Keratinocyte (primary cell): ENCODE results near the gene PICALM. TPM values are rescaled to one million over a fixed set of nuclear protein-coding genes. Genes with fewer than 3 reads are reported as not detected.

Experiments
- DNase-seq: peaks from one replicate; pipeline ENCODE4 v3.0.0-alpha.2; 2011; ENCODE audit warnings: low read depth, missing footprints, low spot score
- FAIRE-seq: peaks from 2 replicates; lab custom pipeline; 2011; peaks lifted over from hg19 to GRCh38; lab: Jason Lieb, UNC
- H2AFZ ChIP-seq: 2 replicates; pipeline ENCODE4 v1.6.0; 2012; ENCODE audit warnings: low read length, control low read depth, inconsistent platforms; ENCODE audit not compliant: control insufficient read depth
- H3K27ac ChIP-seq: 2 replicates; pipeline ENCODE4 v1.5.1; 2011; ENCODE audit warnings: low read length; ENCODE audit not compliant: control insufficient read depth, insufficient read depth
- H3K27me3 ChIP-seq: 3 replicates; pipeline ENCODE4 v1.6.0; 2011; ENCODE audit warnings: low read length; ENCODE audit not compliant: control insufficient read depth, insufficient read depth; ENCODE audit errors: extremely low read depth
- H3K36me3 ChIP-seq, 2 experiments: 2 replicates in 1 of 2; 3 replicates in 1 of 2; pipeline ENCODE4 v1.5.1; 2011; ENCODE audit warnings: low read length in 2 of 2, mild to moderate bottlenecking in 1 of 2; ENCODE audit not compliant: control insufficient read depth in 2 of 2, insufficient read depth in 2 of 2; ENCODE audit errors: extremely low read depth in 1 of 2
- H3K4me1 ChIP-seq: 3 replicates; pipeline ENCODE4 v1.5.1; 2011; ENCODE audit warnings: low read length; ENCODE audit not compliant: control insufficient read depth, insufficient read depth; ENCODE audit errors: extremely low read depth
- H3K4me2 ChIP-seq: 3 replicates; pipeline ENCODE4 v1.6.0; 2011; ENCODE audit warnings: low read depth, low read length; ENCODE audit not compliant: control insufficient read depth, insufficient read depth; ENCODE audit errors: extremely low read depth
- H3K4me3 ChIP-seq, 3 experiments: fragments of 200-600 bp in 1 of 3; sonication (generic) in 1 of 3; 2 replicates in 2 of 3; 3 replicates in 1 of 3; pipeline ENCODE4 v1.5.1; 2011 to 2016; ENCODE audit warnings: low read length in 3 of 3, mild to moderate bottlenecking in 3 of 3, control low read depth in 2 of 3, inconsistent platforms in 1 of 3, low read depth in 1 of 3, mixed read lengths in 1 of 3, mixed run types in 1 of 3, moderate library complexity in 1 of 3; ENCODE audit not compliant: control insufficient read depth in 2 of 3, insufficient read depth in 2 of 3; ENCODE audit errors: extremely low read depth in 1 of 3
- H3K79me2 ChIP-seq: 2 replicates; pipeline ENCODE4 v1.6.0; 2012; ENCODE audit warnings: low read length; ENCODE audit not compliant: control insufficient read depth, insufficient read depth
- H3K9ac ChIP-seq: 3 replicates; pipeline ENCODE4 v1.6.0; 2011; ENCODE audit warnings: low read length; ENCODE audit not compliant: control insufficient read depth, insufficient read depth; ENCODE audit errors: extremely low read depth
- H3K9me1 ChIP-seq: 3 replicates; pipeline ENCODE4 v1.6.0; 2011; ENCODE audit warnings: low read length; ENCODE audit not compliant: control insufficient read depth, insufficient read depth; ENCODE audit errors: extremely low read depth
- H3K9me3 ChIP-seq: 2 replicates; pipeline ENCODE4 v1.5.1; 2012; ENCODE audit warnings: low read depth, low read length; ENCODE audit not compliant: control insufficient read depth
- H4K20me1 ChIP-seq: 3 replicates; pipeline ENCODE4 v1.6.0; 2011; ENCODE audit warnings: low read length; ENCODE audit not compliant: control insufficient read depth, insufficient read depth; ENCODE audit errors: extremely low read depth
- EZH2 ChIP-seq: IDR thresholded peaks from one replicate; pipeline ENCODE4 v1.6.1; 2012; ENCODE audit warnings: inconsistent platforms, mild to moderate bottlenecking, low read length, moderate library complexity
- dilution Hi-C: fragments of 300-500 bp; cut with MboI; formaldehyde crosslinking; loops from one replicate; pipeline ENCODE4 v1.7.0; 2020; ENCODE audit warnings: low sequenced_read_pairs; ENCODE audit not compliant: extremely low pct_ligation_motif_present
- polyA plus RNA-seq, 5 experiments: library from polyadenylated mRNA; depleted of rRNA in 3 of 5; stranded (reverse) in 3 of 5; stranded (forward) in 1 of 5; unstranded in 1 of 5; fragments of >200 nt; gene quantifications; 1 replicate in 1 of 5; 2 replicates in 3 of 5; 3 replicates in 1 of 5; pipeline versions ENCODE4 v1.2.1 to v1.2.3, GENCODE V29; 2011 to 2012; ENCODE audit warnings: missing spikeins in 2 of 5, low read depth in 1 of 5, low replicate concordance in 1 of 5
- TF ChIP-seq, protein P1 (sequence below), 3 experiments: IDR thresholded peaks in 1 of 3; conservative IDR thresholded peaks in 1 of 3; optimal IDR thresholded peaks in 1 of 3; 2 replicates in 2 of 3; 3 replicates in 1 of 3; pipeline versions ENCODE3 to v1.5.1; 2011; ENCODE audit warnings: low read length in 3 of 3, mild to moderate bottlenecking in 3 of 3, moderate library complexity in 2 of 3, control low read depth in 1 of 3, inconsistent platforms in 1 of 3; ENCODE audit not compliant: insufficient read depth in 2 of 3; ENCODE audit errors: extremely low read depth in 1 of 3

Gene PICALM
- polyA plus RNA-seq, 1 donor (not counting 4 experiments of a cell fraction or from before 2014, with no cell fraction given) = 293 TPM

DNA sequence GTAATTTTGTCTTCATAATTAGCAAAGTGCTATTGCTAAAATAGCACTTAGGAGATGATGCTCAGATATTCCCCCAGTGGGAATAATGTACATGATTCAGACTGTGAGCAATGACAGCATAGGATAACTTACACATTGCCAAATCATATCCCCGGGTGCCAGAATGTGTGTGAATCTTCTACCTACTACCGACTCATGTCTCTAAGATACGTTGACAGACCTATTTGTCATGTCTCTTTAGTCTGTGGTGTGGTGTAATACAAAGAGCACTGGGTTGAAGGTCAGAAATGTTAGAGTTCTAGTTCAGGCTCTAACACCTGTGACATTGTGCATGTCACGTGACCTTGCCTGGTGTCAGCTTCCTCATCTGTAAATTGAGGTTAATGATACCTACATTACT is 31.0 kb upstream of the PICALM start:
- DNase-seq (peak; percentile 73), FAIRE-seq (peak; percentile 63)
- Histone ChIP-seq H3K4me1 (peaks cover 13% of the 10 kb centered on the region), H3K9ac (no peak overlapping the region), H3K9me1 (no peaks in the 10 kb centered on the region), H3K79me2 (no peaks in the 10 kb centered on the region), H3K36me3 (no peaks in the 10 kb centered on the region), H2AFZ (no peak overlapping the region), H3K9me3 (no peaks in the 10 kb centered on the region), H3K27ac (no peak overlapping the region), H3K4me3 (no peak overlapping the region), H3K4me2 (no peak overlapping the region), H3K27me3 (no peaks in the 10 kb centered on the region), H4K20me1 (no peaks in the 10 kb centered on the region)
- no peak for TF ChIP-seq EZH2
- TF ChIP-seq, protein P1, sequence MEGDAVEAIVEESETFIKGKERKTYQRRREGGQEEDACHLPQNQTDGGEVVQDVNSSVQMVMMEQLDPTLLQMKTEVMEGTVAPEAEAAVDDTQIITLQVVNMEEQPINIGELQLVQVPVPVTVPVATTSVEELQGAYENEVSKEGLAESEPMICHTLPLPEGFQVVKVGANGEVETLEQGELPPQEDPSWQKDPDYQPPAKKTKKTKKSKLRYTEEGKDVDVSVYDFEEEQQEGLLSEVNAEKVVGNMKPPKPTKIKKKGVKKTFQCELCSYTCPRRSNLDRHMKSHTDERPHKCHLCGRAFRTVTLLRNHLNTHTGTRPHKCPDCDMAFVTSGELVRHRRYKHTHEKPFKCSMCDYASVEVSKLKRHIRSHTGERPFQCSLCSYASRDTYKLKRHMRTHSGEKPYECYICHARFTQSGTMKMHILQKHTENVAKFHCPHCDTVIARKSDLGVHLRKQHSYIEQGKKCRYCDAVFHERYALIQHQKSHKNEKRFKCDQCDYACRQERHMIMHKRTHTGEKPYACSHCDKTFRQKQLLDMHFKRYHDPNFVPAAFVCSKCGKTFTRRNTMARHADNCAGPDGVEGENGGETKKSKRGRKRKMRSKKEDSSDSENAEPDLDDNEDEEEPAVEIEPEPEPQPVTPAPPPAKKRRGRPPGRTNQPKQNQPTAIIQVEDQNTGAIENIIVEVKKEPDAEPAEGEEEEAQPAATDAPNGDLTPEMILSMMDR (optimal IDR thresholded peaks at IDR 0.05 in 1 of 3, IDR thresholded peaks at IDR 0.05 in 1 of 3, conservative IDR thresholded peaks at IDR 0.05 in 1 of 3; ENCODE audit: extremely low read depth in 1 of 3, insufficient read depth in 2 of 3, low read length in 3 of 3) = no peak
- dilution Hi-C loops = no loop called here

DNA sequence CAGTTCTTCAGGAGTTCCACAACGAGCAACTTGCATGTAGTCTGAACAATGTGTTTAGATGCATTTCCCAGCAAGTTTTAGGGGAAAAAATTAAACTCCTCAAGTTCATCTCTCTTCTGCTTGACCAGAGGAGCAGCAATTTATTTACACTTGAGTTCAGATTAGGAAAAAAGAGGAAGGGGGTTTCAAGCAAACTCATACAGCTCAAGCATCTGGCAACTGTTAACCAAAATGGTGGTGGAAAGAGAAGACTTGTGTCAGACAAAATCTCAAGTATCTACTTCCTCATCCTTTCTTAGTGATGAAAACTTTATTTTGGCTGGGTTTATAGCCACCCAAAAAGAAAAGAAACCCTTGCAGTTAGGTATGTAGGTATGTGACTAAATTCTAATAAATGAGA is 29.1 kb upstream of the PICALM start:
- FAIRE-seq (no peak), DNase-seq (no peak)
- H3K9ac ChIP-seq = no peak overlapping the region
- H3K36me3 ChIP-seq = no peaks in the 10 kb centered on the region
- no peak overlapping the region for H3K4me3 ChIP-seq
- dilution Hi-C loops = no loop called here
- H3K27ac ChIP-seq = no peak overlapping the region
- H3K79me2 ChIP-seq = no peaks in the 10 kb centered on the region
- H3K9me3 ChIP-seq = no peaks in the 10 kb centered on the region
- TF ChIP-seq, protein P1 (optimal IDR thresholded peaks at IDR 0.05 in 1 of 3, IDR thresholded peaks at IDR 0.05 in 1 of 3, conservative IDR thresholded peaks at IDR 0.05 in 1 of 3; ENCODE audit: extremely low read depth in 1 of 3, insufficient read depth in 2 of 3, low read length in 3 of 3) = no peak
- no peak for TF ChIP-seq EZH2
- no peak overlapping the region for H3K4me2 ChIP-seq
- H3K9me1 ChIP-seq = no peaks in the 10 kb centered on the region
- no peaks in the 10 kb centered on the region for H4K20me1 ChIP-seq
- H3K27me3 ChIP-seq = no peaks in the 10 kb centered on the region
- H3K4me1 ChIP-seq = peaks cover 13% of the 10 kb centered on the region
- no peak overlapping the region for H2AFZ ChIP-seq
